H9 (cell line): ENCODE results near the gene TBL1X. TPM values are rescaled to one million over a fixed set of nuclear protein-coding genes. Genes with fewer than 3 reads are reported as not detected.

Experiments
- DNase-seq: peaks from one replicate; pipeline ENCODE4 v3.0.0-alpha.2; 2017
- H2AFZ ChIP-seq: one replicate; pipeline ENCODE4 v1.6.1; 2013; ENCODE audit warnings: mild to moderate bottlenecking, low read length, control low read depth, moderate library complexity
- H2AK5ac ChIP-seq: 2 replicates; pipeline ENCODE4 v1.6.1; 2013; ENCODE audit warnings: low read length, control low read depth, mixed read lengths; ENCODE audit not compliant: insufficient read length
- H2BK120ac ChIP-seq: one replicate; pipeline ENCODE4 v1.6.1; 2013; ENCODE audit warnings: low read depth, mild to moderate bottlenecking, low read length, control low read depth, inconsistent platforms; ENCODE audit not compliant: poor library complexity, severe bottlenecking
- H2BK12ac ChIP-seq: 2 replicates; pipeline ENCODE4 v1.6.1; 2013; ENCODE audit warnings: low read length, control low read depth, mixed read lengths, low read depth; ENCODE audit not compliant: insufficient read length
- H2BK15ac ChIP-seq: 2 replicates; pipeline ENCODE4 v1.6.1; 2013; ENCODE audit warnings: low read depth, low read length, control low read depth
- H2BK20ac ChIP-seq: one replicate; pipeline ENCODE4 v1.6.1; 2013; ENCODE audit warnings: low read depth, mild to moderate bottlenecking, low read length, control low read depth, inconsistent platforms; ENCODE audit not compliant: poor library complexity, severe bottlenecking
- H2BK5ac ChIP-seq: 2 replicates; pipeline ENCODE4 v1.6.1; 2013; ENCODE audit warnings: low read length, control low read depth, mixed read lengths; ENCODE audit not compliant: insufficient read length
- H3K14ac ChIP-seq: 2 replicates; pipeline ENCODE4 v1.6.1; 2013; ENCODE audit warnings: low read length, control low read depth; ENCODE audit not compliant: insufficient read depth
- H3K18ac ChIP-seq: 2 replicates; pipeline ENCODE4 v1.6.1; 2013; ENCODE audit warnings: low read depth, mild to moderate bottlenecking, mixed read lengths, low read length, control low read depth; ENCODE audit not compliant: insufficient read length
- H3K23ac ChIP-seq: 2 replicates; pipeline ENCODE4 v1.6.1; 2013; ENCODE audit warnings: low read length, control low read depth, mixed read lengths, low read depth; ENCODE audit not compliant: insufficient read length
- H3K23me2 ChIP-seq: 2 replicates; pipeline ENCODE4 v1.6.1; 2013; ENCODE audit warnings: low read depth, mild to moderate bottlenecking, mixed read lengths, low read length, control low read depth; ENCODE audit not compliant: insufficient read length, poor library complexity, severe bottlenecking
- H3K27ac ChIP-seq: 2 replicates; pipeline ENCODE4 v1.5.1; 2013; ENCODE audit warnings: low read length, control low read depth, mixed read lengths, low read depth; ENCODE audit not compliant: insufficient read length
- H3K27me3 ChIP-seq: 2 replicates; pipeline ENCODE4 v1.6.1; 2013; ENCODE audit warnings: low read length, control low read depth, inconsistent platforms; ENCODE audit not compliant: insufficient read depth
- H3K4ac ChIP-seq: 2 replicates; pipeline ENCODE4 v1.6.1; 2013; ENCODE audit warnings: low read depth, mild to moderate bottlenecking, control low read depth, inconsistent platforms, low read length, moderate library complexity
- H3K4me1 ChIP-seq: 2 replicates; pipeline ENCODE4 v1.6.1; 2013; ENCODE audit warnings: low read length, control low read depth, inconsistent platforms; ENCODE audit not compliant: insufficient read depth
- H3K4me2 ChIP-seq: 2 replicates; pipeline ENCODE4 v1.6.1; 2013; ENCODE audit warnings: low read length, control low read depth, mixed read lengths; ENCODE audit not compliant: insufficient read length, insufficient read depth
- H3K56ac ChIP-seq: 2 replicates; pipeline ENCODE4 v1.6.1; 2013; ENCODE audit warnings: low read depth, mild to moderate bottlenecking, mixed read lengths, low read length, control low read depth; ENCODE audit not compliant: insufficient read length
- H3K79me1 ChIP-seq: 2 replicates; pipeline ENCODE4 v1.6.1; 2013; ENCODE audit warnings: low read depth, mild to moderate bottlenecking, moderate library complexity, low read length, control low read depth, inconsistent platforms; ENCODE audit not compliant: insufficient read depth, poor library complexity, severe bottlenecking
- H3K79me2 ChIP-seq: 2 replicates; pipeline ENCODE4 v1.6.1; 2013; ENCODE audit warnings: low read length, control low read depth, inconsistent platforms; ENCODE audit not compliant: insufficient read depth
- H3K9ac ChIP-seq: 2 replicates; pipeline ENCODE4 v1.6.1; 2013; ENCODE audit warnings: low read length, control low read depth, mixed read lengths; ENCODE audit not compliant: insufficient read length; ENCODE audit errors: extremely low read depth
- H3K9me3 ChIP-seq: one replicate; pipeline ENCODE4 v1.6.1; 2013; ENCODE audit warnings: low read depth, low read length, inconsistent platforms; ENCODE audit not compliant: control insufficient read depth
- H3T11ph ChIP-seq: one replicate; pipeline ENCODE4 v1.6.1; 2013; ENCODE audit warnings: mild to moderate bottlenecking, low read length, control low read depth, inconsistent platforms
- H4K20me1 ChIP-seq: one replicate; pipeline ENCODE4 v1.6.1; 2013; ENCODE audit not compliant: control insufficient read depth, insufficient read length, insufficient read depth
- H4K5ac ChIP-seq: 2 replicates; pipeline ENCODE4 v1.6.1; 2013; ENCODE audit warnings: low read depth, mild to moderate bottlenecking, mixed read lengths, low read length, control low read depth; ENCODE audit not compliant: insufficient read length
- H4K8ac ChIP-seq: replicated peaks from 2 replicates; pipeline ENCODE4 v1.6.1; 2013; ENCODE audit warnings: low read length, control low read depth, mixed read lengths, low read depth; ENCODE audit not compliant: insufficient read length
- H4K91ac ChIP-seq: 2 replicates; pipeline ENCODE4 v1.6.1; 2013; ENCODE audit warnings: low read depth, mild to moderate bottlenecking, moderate library complexity, mixed read lengths, low read length, control low read depth; ENCODE audit not compliant: insufficient read length
- H3K27ac Mint-ChIP-seq, 3 experiments: 2 replicates in 2 of 3; 3 replicates in 1 of 3; pipeline ENCODE4 v1.8.0; 2020 to 2021; ENCODE audit warnings: mixed read lengths in 3 of 3, mild to moderate bottlenecking in 1 of 3, moderate library complexity in 1 of 3
- H3K27me3 Mint-ChIP-seq: 2 replicates; pipeline ENCODE4 v1.8.0; 2021; ENCODE audit warnings: low read depth, mild to moderate bottlenecking, moderate library complexity, mixed read lengths
- H3K36me3 Mint-ChIP-seq, 3 experiments: 2 replicates in 2 of 3; 3 replicates in 1 of 3; pipeline ENCODE4 v1.8.0; 2020 to 2021; ENCODE audit warnings: low read depth in 3 of 3, mixed read lengths in 3 of 3; ENCODE audit not compliant: insufficient read depth in 1 of 3
- H3K4me1 Mint-ChIP-seq, 2 experiments: 2 replicates each; pipeline ENCODE4 v1.8.0; 2020; ENCODE audit warnings: mixed read lengths in 2 of 2
- H3K4me3 Mint-ChIP-seq, 2 experiments: 2 replicates in 1 of 2; 3 replicates in 1 of 2; pipeline ENCODE4 v1.8.0; 2020 to 2021; ENCODE audit warnings: mild to moderate bottlenecking in 2 of 2, mixed read lengths in 2 of 2, moderate library complexity in 1 of 2
- H3K9me3 Mint-ChIP-seq, 2 experiments: 2 replicates in 1 of 2; 3 replicates in 1 of 2; pipeline ENCODE4 v1.8.0; 2020; ENCODE audit warnings: mild to moderate bottlenecking in 2 of 2, mixed read lengths in 2 of 2, moderate library complexity in 1 of 2
- WGBS: extraction: QIAGEN DNeasy Blood & Tissue Kit; methylation state at CpG from one replicate; pipeline ENCODE4 v1.1.7; 2013; ENCODE audit warnings: missing lambda C conversion rate, low lambda C conversion rate, mixed read lengths; ENCODE audit not compliant: insufficient read length; ENCODE audit errors: extremely low coverage; 5-methylcytosine and 5-hydroxymethylcytosine counted together
- total RNA-seq: library from RNA; stranded (reverse); gene quantifications from 2 replicates; pipeline ENCODE4 v1.2.1, GENCODE V29; 2021
- TF ChIP-seq, protein P1 (sequence below): fragments of 200-600 bp; sonication (generic); conservative IDR thresholded peaks from 3 replicates; pipeline ENCODE4 v1.8.0; 2021; ENCODE audit warnings: antibody characterized with exemption, mild to moderate bottlenecking

The TBL1X gene
- total RNA-seq, 1 experiment from 2014 or later = 24.1 TPM

DNA sequence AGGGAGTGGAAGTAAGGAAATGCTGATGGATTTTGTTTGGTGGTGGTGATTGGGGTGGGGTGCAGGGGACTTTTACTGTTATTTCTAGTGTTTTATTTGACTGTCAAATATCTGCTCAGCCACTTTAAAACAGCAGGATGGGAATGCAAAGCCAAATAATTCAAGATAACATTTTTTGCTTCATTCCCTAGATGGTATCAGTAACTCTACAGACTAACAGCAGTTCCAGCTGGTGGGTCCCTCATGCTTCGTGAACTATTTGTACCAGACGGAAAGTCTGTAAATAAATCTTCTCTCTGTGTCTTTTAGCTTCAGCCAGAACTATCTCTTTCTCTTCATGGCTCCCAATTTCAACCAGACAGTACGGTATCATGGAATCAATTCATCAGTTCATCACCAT is 273.3 kb downstream of the TBL1X start:
- Histone ChIP-seq H3K4ac (no peak overlapping the region), H4K20me1 (no peaks in the 10 kb centered on the region), H2BK20ac (no peak overlapping the region), H3K23me2 (no peaks in the 10 kb centered on the region), H2BK15ac (no peak overlapping the region), H3K27ac (no peak overlapping the region), H4K91ac (no peak overlapping the region), H3K4me2 (no peak overlapping the region), H2BK5ac (no peak overlapping the region), H4K8ac (no peak overlapping the region), H3K18ac (no peak overlapping the region), H3K9ac (no peak overlapping the region), H3K14ac (no peak overlapping the region), H3K4me1 (no peaks in the 10 kb centered on the region), H2BK12ac (no peak overlapping the region), H4K5ac (no peak overlapping the region), H3T11ph (no peak overlapping the region), H2BK120ac (no peak overlapping the region), H3K23ac (no peak overlapping the region), H3K56ac (no peak overlapping the region), H2AK5ac (no peak overlapping the region), H2AFZ (no peak overlapping the region), H3K79me2 (no peaks in the 10 kb centered on the region), H3K27me3 (no peaks in the 10 kb centered on the region), H3K9me3 (peaks cover 2% of the 10 kb centered on the region), H3K79me1 (no peaks in the 10 kb centered on the region)
- DNase-seq = no peak
- WGBS = no CpG with 5 or more reads among the region's 3 CpGs
- Mint-ChIP-seq H3K4me3 (no peak overlapping the region), H3K9me3 (peaks cover 21 to 45% of the 10 kb centered on the region in 2 experiments), H3K27ac (no peak overlapping the region; a peak in 1 of 7 replicates), H3K27me3 (no peaks in the 10 kb centered on the region), H3K4me1 (no peaks in the 10 kb centered on the region), H3K36me3 (peaks cover 10 to 32% (median 30%) of the 10 kb centered on the region in 3 experiments; a peak in 6 of 7 replicates)
- TF ChIP-seq, protein P1, sequence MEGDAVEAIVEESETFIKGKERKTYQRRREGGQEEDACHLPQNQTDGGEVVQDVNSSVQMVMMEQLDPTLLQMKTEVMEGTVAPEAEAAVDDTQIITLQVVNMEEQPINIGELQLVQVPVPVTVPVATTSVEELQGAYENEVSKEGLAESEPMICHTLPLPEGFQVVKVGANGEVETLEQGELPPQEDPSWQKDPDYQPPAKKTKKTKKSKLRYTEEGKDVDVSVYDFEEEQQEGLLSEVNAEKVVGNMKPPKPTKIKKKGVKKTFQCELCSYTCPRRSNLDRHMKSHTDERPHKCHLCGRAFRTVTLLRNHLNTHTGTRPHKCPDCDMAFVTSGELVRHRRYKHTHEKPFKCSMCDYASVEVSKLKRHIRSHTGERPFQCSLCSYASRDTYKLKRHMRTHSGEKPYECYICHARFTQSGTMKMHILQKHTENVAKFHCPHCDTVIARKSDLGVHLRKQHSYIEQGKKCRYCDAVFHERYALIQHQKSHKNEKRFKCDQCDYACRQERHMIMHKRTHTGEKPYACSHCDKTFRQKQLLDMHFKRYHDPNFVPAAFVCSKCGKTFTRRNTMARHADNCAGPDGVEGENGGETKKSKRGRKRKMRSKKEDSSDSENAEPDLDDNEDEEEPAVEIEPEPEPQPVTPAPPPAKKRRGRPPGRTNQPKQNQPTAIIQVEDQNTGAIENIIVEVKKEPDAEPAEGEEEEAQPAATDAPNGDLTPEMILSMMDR = no peak
